ENCODE results near the gene CDC34.

- TF ChIP-seq CTCF (IDR thresholded peaks at IDR 0.05) (no peak), POLR2A (IDR thresholded peaks at IDR 0.05) (no peak)
Measured at GRCh38 chr19:566403-566802, 34.8 kb downstream of the CDC34 start.
